NCI-H1417 treated with DMSO at 0.1 percent for 48 hours (cell line): ENCODE measurements around the gene SARS1.
A peak's percentile ranks its signal among the peaks of the same experiment; 100 is the strongest.
"Not testable (repeated sequence)": the region's sequence is repeated elsewhere in the genome, so short reads cannot be mapped to it uniquely, and the experiment has no call there.

Experiments
- DNase-seq: peaks from one replicate; lab custom pipeline; 2025; lab: John Stamatoyannopoulos, UW

SARS1 gene

DNA sequence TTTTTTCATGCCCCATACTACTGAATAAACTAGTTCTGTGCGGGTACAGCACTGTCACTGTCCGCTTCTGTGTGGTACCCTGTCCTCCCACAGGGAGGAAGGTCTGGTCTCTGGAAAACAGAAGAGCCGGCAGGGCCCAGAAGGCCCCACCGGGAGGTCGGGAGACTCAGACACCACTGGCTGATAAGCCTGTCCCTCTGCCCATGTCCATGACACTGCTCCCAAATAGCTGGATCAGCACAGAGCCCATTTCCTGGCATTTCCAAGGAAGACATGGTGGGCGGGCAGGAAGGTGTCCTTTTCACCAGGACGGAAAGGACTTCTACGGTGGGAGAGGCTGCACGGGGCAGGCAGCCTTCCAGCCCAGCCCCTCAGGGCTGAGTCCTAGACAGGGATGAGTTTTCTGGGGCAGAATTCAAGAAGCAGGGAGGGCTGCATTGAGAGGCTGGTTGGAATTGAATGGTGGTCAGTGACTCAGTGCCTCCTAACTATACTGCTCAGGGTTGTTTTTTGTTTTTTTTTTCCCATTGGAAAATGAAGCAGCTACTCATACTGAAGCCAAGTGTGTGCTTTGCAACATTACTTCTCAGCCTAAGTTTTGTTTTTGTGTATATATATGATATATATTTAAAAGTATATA is 62.1 kb downstream of the SARS1 start:
- DNase-seq: no peak

DNA sequence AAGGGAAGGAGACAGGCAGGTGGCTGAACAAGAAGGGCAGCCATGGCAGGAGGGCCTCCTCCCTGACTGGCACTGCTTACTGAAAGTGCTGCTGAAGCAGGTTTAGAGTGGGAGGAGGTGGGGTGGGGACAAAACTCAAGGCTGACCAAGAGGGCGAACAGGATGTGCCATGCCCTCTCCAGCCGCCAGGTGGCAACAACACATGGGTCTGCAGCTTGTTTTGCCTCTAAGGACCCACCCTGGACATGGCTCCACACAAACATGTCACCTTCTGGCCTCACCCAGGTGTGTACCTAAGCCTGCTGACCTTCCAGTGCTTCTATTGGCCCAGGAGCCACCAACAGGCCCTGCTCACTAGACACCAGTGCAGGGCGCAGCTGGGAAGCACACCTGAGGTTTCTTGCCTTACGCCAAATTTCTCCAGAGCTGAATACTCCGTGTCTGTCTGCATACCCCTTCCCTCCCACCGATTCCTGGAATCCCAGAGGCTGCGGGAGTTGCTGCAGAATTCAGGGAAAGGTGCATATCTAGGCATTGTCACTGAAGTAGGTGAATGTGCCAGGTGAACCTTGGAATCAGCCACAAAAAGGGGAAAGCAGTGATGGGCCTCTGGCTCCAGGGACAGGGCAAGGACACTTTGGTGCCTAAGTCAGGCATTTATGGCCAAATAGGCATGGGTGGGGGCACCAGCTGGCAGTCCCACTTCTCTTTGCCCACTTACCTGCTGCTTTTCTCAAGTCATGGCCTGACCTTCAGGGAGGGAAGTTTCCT is 63.9 kb downstream of the SARS1 start:
- no peak for DNase-seq

DNA sequence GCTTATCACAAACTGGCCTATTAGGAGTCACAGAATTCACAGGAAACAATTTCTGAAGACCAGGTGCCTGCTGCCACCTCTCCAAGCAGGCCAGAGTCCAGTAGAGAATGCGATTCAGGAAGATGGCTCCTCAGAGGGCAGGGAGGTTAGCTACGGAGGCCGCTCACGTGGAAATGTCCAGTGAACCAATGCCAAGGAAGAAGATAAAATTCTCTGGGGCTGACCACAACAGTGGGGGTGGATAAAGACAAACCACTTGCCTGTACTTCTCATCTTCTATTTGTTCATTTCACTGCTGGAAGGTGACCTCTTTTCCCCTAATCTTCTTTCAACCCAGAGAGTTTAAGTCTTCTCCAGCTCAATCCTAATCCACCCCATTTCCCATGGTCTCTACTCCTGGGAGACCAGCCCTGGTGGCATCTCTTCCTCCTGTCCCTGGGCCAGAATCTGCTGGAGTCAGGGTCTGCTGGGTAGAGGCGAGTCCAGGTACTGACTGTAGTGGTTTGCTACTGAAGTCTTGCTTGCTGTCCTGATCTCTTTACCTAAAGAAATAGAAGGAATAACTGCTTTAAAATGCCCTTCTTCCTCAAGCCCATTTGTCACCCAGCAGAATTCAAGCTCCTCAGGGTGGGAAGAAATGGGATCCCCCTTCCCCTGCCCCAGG is 66.0 kb downstream of the SARS1 start:
- no peak for DNase-seq

DNA sequence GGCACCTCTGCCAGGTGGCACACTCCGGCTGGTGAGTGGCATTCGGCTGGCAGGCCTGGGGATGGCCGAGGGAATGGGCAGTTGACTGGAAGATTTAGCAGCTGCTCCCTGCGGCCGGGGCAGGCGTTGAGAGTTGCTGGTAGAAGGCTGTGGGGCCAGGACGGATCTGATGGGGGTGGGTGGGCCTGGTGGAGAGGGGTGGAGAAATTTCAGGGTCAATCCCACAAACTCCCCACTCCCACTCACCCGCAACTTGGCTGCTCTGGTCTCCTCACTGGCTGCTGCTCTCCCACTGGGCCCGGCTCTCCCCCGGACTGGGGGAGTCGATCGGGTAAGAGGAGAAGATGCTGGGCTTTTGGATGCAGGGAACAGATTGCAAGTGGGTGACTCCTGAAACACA is 67.1 kb downstream of the SARS1 start:
- no peak for DNase-seq

DNA sequence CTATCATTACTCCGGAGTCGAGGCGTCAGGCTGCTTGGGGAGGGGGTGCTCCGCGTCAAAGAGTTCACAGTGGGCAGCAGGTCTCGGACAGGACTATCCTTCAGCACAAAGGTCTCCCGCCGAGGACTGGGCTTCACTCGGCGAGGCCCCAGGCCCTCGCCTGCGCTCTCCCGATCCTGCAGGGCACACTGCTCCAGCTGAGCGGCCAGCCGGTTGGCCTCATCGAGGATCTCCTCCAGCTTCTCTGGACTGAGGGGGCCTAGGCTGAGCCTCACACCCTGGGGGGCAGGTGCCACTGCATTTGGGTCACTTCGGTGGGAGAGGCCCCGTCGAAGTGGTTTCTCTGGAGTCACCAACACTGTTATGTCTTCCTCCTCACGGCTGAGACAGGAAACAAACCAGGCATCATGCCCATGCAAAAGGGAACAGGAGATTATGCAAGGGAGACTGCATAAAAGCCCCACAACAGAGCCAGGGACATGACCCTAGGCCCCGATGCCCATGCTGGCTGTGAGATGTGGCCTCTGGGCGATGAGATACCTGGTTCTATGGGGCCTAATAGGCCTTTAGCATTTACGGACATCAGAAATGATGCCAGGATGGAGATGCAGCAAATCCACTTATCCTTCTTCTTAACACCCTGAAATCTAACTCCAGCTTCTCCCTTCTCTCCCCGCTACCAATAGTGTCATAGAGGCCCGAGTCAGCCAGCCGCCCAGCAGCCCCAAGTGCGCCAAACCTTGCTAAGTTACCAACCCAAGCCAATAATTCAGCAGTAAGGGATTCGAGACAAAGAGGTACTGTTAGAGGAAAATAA is 68.2 kb downstream of the SARS1 start:
- DNase-seq: no peak

DNA sequence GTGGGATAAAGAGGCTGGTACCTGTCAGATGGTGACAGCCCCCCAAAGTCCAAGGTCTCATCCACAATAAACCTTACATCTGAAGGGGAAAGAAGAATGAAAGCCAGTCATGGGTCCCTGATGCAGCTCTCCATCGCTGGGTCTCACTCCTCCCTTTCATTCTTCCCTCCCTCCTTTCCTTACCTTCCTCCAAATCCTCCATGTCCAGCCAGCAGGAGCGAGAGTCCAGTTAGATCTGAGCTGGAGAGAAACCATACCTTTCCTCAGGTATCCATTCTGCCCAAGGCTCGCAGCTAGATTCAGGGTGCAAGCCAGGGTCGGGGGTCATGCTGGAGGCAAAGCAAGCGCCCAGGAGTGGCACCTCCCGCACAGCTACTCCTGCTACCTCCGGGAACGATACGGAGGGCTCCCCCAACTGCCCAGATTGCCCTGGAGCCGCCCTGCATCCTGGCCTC is 68.8 kb downstream of the SARS1 start:
- no peak for DNase-seq

DNA sequence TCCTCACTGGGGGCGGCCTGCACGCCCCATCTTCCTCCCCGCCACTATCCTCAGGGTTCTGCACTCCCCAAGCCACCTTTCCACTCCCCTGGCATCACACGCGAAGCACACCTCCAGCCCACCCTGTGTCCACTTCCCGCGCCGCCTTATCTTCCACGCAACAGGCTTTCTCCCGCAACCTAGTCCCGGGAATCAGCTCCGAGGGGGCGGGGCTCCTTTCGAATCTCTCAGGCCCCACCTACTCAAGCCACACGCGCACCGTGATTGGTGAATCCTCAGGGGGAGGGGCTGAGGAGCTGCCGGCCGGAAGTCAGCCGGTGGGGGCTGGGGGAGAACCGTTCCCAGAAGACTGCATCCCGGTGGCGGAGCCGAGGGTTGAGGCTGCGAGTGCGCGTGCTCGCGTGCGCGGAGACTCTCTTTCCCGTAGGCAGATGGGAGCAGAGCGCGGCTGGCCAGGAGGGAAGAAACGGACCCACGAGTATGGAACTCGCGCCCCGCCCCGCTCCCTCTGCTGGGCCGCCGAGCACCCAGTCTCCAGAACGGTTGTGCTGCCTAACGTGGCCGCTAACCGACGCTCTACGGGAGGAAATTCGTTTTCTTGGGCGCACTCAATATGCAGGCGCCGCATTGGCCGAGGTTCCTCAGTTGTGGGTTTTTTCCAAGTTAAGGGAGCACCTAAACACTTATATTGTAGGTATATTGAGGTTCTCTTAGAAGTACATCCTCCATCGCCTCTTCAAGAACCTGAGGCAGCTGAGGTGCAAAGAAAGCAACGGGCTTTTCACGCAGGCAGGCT is 69.4 kb downstream of the SARS1 start, which contains the start of gene PSRC1:
PSRC1 (minus strand) TSS at position 194 of the 796 bp plus-strand sequence.
- DNase-seq: peak; percentile 81

DNA sequence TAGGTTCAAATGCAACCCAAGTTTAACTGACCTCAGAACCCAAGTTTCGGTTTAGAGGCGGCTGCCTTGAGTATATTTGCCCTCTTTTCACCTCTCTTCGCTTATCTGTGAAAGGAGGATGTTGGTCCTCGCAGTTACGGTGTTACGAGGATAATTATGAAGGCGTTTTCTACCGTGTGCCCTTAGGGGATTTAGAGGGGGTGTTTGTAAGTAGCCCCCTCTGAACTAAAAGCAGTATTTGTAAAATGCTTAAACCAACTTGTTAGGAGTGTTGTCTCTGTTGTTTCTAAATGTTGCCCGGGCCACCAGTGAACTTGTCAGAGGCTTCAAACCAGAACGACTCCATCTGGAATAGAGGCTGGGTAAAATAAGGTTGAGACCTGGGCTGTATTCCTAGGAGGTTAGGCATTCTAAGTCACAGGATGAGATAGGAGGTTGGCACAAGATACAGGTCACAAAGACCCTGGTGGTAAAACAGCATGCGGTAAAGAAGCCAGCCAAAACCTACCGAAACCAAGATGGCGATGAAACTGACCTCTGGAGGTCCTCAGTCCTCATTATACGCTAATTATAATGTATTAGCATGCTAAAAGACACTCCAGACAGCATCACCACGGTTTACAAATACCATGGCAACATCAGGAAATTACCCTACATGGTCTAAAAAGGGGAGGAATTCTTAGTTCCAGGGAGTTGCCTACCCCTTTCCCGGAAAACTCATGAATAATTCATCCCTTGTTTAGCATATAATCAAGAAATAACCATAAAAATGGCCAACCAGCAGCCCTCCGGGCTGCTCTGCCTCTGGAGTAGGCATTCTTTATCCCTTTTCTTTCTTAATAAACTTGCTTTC is 70.3 kb downstream of the SARS1 start:
- DNase-seq: no peak

DNA sequence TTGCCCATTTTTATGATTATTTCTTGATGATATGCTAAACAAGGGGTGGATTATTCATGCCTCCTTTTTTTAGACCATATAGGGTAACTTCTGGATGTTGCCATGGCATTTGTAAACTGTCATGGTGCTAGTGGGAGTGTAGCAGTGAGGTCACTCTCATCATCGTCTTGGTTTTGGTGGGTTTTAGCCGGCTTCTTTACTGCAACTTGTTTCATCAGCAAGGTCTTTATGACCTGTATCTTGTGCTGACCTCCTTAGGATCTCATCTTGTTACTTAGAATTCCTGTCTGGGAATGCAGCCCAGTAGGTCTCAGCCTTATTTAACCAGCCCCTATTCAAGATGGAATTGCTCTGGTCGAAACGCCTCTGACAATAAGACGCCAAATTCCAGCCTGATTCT is 73.0 kb downstream of the SARS1 start:
- not testable (repeated sequence) for DNase-seq
